ENCODE data around the gene TTC31.
"Not testable (repeated sequence)": the region's sequence is repeated elsewhere in the genome, so short reads cannot be mapped to it uniquely, and the experiment has no call there.

Gene TTC31

DNA sequence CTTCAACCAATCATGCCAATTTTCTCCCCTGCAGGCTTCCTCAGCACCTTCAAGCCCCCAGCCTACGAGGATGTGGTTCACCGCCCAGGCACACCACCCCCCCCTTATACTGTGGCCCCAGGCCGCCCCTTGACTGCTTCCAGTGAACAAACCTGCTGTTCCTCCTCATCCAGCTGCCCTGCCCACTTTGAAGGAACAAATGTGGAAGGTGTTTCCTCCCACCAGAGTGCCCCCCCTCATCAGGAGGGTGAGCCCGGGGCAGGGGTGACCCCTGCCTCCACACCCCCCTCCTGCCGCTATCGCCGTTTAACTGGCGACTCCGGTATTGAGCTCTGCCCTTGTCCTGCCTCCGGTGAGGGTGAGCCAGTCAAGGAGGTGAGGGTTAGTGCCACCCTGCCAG, 22.7 kb upstream of the TTC31 start:
- Mint-ChIP-seq H3K36me3 (ENCODE audit: insufficient read depth) (peaks cover 31% of the 10 kb centered on the region), H3K4me1 (peaks cover 64% of the 10 kb centered on the region), H3K4me3 (peak overlapping the region; percentile 97)
- DNase-seq (ENCODE audit: low spot score in 2 of 2); H3K9me3 Mint-ChIP-seq; H3K27me3 Mint-ChIP-seq; ATAC-seq (replicated peaks; ENCODE audit: extremely low read depth, poor library complexity, severe bottlenecking); H3K27ac Mint-ChIP-seq (ENCODE audit: low read depth): not testable (repeated sequence)

DNA sequence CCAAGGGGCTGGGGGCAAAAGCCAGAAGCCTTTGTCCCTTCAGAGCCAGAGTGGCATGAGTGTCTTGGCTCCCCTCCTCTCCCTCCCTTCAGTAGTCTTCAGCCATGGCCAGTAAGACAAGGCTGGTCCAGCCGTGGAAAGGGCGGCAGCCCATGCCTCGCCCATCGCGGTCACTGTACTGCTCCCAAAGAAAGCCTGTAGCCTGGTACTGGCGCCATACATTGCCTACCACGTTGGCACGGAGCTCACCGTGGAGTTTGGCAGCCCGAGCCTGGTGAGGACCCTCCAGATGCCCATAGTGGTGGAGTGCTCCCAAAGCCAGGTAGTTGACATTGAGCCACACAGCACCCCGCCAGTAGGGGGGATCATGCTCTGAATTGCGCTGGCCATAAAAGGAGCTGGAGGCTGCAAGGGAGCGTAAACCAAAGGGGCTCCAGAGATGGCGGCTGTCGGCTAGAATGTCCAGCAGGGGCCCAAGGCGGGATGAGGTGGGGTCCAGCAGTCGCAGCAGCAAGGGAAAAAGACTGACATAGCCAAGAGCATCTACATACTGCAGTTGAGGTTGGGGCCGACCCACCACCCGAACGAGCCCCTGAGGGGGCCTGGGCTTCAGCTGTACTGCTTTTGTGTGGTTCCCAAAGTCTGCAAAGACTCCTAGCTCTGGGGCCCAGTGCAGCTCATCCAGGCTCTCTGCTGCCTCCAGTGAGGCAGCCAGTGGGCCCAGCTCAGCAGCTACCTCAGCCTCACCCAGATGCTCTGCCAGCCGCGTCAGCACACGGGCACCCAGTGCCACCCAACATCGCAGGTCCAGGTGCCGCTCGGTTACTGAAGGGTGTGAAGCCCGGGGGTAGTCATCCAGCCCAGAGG, 21.5 kb upstream of the TTC31 start:
- no peak overlapping the region for H3K4me3 Mint-ChIP-seq
- DNase-seq (ENCODE audit: low spot score in 2 of 2) (no peak), ATAC-seq (replicated peaks; ENCODE audit: extremely low read depth, poor library complexity, severe bottlenecking) (no peak)
- H3K27me3 Mint-ChIP-seq = no peaks in the 10 kb centered on the region
- no peaks in the 10 kb centered on the region for H3K9me3 Mint-ChIP-seq
- H3K4me1 Mint-ChIP-seq = peaks cover 61% of the 10 kb centered on the region
- peaks cover 34% of the 10 kb centered on the region for H3K36me3 Mint-ChIP-seq (ENCODE audit: insufficient read depth)
- peak overlapping the region; percentile 32 for H3K27ac Mint-ChIP-seq (ENCODE audit: low read depth)

DNA sequence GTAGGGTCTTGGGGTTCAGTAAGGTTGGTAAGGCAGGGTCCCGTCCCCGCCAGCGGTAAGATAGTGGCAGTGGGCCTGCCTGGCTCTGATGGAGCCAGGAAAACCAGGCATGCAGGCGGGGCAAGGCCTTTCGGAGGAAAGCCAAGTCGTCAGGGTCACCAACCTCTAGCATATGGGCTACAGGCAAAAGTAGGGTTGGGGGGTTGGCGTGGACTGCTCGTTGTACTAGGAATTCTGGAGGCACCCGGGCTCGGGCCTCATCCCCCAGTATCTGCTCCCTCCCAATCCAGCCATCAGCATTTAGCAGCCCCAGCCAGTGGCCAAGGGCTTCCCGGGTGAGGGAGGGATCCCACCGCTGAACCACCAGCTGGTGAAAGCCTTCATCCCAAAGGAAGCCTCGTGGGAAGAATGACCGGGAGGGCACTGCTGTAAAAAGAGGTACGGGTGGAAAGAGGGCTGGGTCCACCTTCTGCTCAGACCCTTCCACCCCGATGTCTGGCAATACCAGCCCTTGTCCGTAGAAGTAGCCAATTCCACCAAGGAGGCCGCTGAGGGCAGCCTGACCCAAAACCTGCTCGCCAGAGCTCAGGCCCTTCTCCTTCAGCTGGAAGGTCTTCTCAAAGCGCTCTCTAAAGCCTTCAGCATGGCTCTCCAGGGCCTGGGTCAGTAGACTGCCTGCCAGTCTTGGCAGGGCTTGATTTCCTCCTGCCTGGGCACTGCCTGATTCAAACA, 20.7 kb upstream of the TTC31 start:
- DNase-seq (ENCODE audit: low spot score in 2 of 2) (no peak), ATAC-seq (replicated peaks; ENCODE audit: extremely low read depth, poor library complexity, severe bottlenecking) (no peak)
- Mint-ChIP-seq H3K9me3 (no peaks in the 10 kb centered on the region), H3K4me1 (peaks cover 53% of the 10 kb centered on the region), H3K27ac (ENCODE audit: low read depth) (peak overlapping the region; percentile 32), H3K36me3 (ENCODE audit: insufficient read depth) (peaks cover 30% of the 10 kb centered on the region), H3K4me3 (peak overlapping the region; percentile 50), H3K27me3 (no peaks in the 10 kb centered on the region)

DNA sequence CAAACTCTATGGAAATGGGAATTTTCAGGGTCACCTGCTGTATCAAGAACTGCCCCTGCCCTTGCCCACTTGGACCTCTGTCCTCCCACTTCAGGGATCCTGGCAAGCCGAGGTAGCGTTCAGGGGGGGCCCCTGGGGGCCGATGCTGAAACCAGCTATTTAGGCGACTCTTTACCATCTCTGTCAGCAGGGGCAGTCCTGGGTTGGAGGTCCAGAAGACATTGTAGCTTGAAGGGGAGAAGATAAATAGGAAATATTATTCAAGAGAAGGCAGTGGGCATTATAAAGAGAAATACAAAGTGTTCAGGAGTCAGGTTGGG, 20.1 kb upstream of the TTC31 start:
- peak overlapping the region; percentile 50 for H3K4me3 Mint-ChIP-seq
- DNase-seq (ENCODE audit: low spot score in 2 of 2) (no peak), ATAC-seq (replicated peaks; ENCODE audit: extremely low read depth, poor library complexity, severe bottlenecking) (no peak)
- H3K27ac Mint-ChIP-seq (ENCODE audit: low read depth) = no peak overlapping the region
- peaks cover 26% of the 10 kb centered on the region for H3K36me3 Mint-ChIP-seq (ENCODE audit: insufficient read depth)
- H3K9me3 Mint-ChIP-seq = no peaks in the 10 kb centered on the region
- H3K27me3 Mint-ChIP-seq = no peaks in the 10 kb centered on the region
- peaks cover 47% of the 10 kb centered on the region for H3K4me1 Mint-ChIP-seq

DNA sequence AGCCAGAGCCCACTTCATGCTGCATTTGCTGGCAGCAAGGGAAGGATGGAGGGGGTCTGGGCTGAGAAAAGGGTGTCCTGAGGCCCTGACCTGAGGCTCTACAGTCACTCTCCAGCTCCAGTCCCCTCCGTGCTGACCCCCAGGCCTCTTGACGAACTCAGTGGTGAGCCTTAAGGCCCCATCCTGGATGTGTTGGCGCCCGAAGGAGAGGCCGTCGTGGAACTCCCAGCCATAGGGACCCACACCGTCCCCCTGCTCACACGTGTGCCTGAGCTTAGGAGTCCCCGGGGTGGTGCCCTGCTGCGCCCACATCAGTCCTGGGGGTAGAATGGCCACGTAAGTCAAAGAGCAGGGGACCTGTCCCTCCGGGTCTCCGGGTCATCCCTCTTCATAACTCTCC, 18.5 kb upstream of the TTC31 start:
- DNase-seq (ENCODE audit: low spot score in 2 of 2) (no peak), ATAC-seq (replicated peaks; ENCODE audit: extremely low read depth, poor library complexity, severe bottlenecking) (no peak)
- Mint-ChIP-seq H3K27me3 (no peaks in the 10 kb centered on the region), H3K4me1 (peaks cover 32% of the 10 kb centered on the region), H3K4me3 (peak overlapping the region; percentile 96), H3K27ac (ENCODE audit: low read depth) (peak overlapping the region; percentile 98), H3K36me3 (ENCODE audit: insufficient read depth) (peaks cover 18% of the 10 kb centered on the region), H3K9me3 (no peaks in the 10 kb centered on the region)

DNA sequence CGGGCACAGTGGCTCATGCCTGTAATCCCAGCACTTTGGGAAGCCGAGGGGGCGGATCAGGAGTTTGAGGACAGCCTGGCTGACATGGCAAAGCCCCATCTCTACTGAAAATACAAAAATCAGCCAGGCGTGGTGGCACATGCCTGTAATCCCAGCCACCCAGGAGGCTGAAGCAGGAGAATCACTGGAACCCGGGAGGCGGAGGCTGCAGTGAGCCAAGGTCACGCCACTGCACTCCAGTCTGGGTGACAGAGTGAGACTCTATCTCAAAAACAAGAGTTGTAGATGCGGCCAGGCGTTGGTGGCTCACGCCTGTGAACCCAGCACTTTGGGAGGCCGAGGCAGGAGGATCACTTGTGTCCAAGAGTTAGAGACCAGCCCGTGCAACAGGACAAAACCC, 12.1 kb upstream of the TTC31 start:
- H3K9me3 Mint-ChIP-seq; DNase-seq (ENCODE audit: low spot score in 2 of 2); ATAC-seq (replicated peaks; ENCODE audit: extremely low read depth, poor library complexity, severe bottlenecking); H3K27me3 Mint-ChIP-seq: not testable (repeated sequence)
- H3K4me1 Mint-ChIP-seq = peaks cover 27% of the 10 kb centered on the region
- H3K36me3 Mint-ChIP-seq (ENCODE audit: insufficient read depth) = peaks cover 32% of the 10 kb centered on the region
- H3K27ac Mint-ChIP-seq (ENCODE audit: low read depth) = peak overlapping the region; percentile 93
- peak overlapping the region; percentile 45 for H3K4me3 Mint-ChIP-seq

DNA sequence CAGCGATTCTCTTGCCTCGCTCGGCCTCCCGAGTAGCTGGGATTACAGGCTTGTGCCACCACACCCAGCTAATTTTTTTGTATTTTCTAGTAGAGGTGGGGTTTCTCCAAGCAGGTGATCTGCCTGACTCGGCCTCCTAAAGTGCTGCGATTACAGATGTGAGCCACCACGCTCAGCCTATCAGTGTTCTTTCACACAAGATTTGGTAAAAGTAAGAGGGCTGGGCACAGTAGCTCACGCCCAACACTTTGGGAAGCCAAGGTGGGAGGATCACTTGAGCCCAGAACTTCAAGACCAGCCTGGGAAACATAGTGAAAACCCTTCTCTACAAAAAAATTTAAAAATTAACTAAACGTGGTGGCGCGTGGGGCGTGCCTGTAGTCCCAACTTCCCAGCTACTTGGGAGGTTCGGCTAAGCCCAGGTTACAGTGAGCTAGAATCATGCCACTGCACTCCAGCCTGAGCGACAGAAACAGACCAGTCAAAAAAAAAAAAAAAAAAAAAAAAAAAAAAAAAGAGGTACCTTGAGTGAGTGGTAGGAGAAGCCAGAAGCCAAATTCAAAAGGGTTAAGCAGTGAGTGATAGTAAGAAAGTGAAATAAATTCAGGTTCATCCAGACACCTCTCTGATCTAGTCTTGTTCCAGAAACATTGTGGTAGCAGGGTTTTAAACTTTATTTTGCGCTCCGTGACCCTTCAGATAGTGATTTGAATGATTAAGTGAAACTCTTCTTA, 11.4 kb upstream of the TTC31 start:
- ATAC-seq (replicated peaks; ENCODE audit: extremely low read depth, poor library complexity, severe bottlenecking) = no peak
- Mint-ChIP-seq H3K27me3 (no peaks in the 10 kb centered on the region), H3K27ac (ENCODE audit: low read depth) (peak overlapping the region; percentile 97), H3K9me3 (no peaks in the 10 kb centered on the region), H3K36me3 (ENCODE audit: insufficient read depth) (peaks cover 28% of the 10 kb centered on the region), H3K4me3 (peak overlapping the region; percentile 97), H3K4me1 (peaks cover 24% of the 10 kb centered on the region)
- no peak for DNase-seq (ENCODE audit: low spot score in 2 of 2)

DNA sequence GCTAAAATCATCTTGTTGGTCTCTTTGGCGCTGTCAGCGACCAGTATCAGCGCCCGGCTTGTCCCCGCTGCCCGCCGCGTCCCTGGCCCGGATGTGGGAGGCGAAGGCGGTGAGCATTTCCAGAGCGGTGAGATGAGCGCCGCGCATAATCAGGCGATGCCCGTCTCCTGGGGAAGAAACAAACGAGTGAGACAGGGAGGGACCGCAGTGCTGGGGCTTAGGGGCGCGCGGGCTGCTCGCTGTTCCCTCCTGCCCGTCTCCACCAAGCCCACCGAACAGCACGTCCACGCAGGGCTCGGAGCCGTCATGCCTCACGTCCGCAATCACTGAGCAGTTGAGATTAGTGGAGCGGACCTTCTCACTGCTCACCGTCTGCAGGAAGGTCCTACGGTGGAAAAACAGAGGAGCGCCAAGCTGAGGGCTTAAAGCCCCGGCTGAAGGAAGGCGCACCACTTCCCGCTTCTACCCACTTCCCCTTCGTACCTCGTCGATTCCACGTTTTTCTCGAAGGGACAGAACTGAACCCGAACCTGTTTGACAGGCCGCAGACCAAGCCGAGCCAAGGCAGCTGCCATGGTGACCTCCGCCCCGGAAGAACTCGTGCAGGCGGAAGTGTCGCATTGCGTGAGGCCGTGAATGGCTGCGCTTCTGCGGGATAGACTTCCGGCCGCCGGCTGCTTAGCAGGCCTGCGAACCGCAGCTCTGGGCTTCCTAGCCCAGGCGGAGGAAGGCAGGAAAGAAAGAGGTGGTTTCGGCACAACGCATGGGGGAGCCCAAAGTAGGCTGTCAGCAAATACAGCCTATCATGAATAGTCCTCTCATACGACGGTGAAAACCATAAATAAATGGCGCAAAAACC, 10.6 kb upstream of the TTC31 start, which contains the start of gene MRPL53:
MRPL53 (minus strand) TSS at position 595 of the 859 bp plus-strand sequence; CDS start at position 575, 20 bp downstream.
- ATAC-seq (replicated peaks; ENCODE audit: extremely low read depth, poor library complexity, severe bottlenecking) (peak; percentile 96), DNase-seq (ENCODE audit: low spot score in 2 of 2) (peak; percentile 93 to 98)
- H3K4me1 Mint-ChIP-seq = peaks cover 24% of the 10 kb centered on the region
- peak within 1 kb of the TSS; percentile 97 for H3K4me3 Mint-ChIP-seq
- peak within 1 kb of the TSS; percentile 97 for H3K27ac Mint-ChIP-seq (ENCODE audit: low read depth)
- peaks cover 29% of the 10 kb centered on the region for H3K36me3 Mint-ChIP-seq (ENCODE audit: insufficient read depth)
- no peaks in the 10 kb centered on the region for H3K9me3 Mint-ChIP-seq
- no peaks in the 10 kb centered on the region for H3K27me3 Mint-ChIP-seq

DNA sequence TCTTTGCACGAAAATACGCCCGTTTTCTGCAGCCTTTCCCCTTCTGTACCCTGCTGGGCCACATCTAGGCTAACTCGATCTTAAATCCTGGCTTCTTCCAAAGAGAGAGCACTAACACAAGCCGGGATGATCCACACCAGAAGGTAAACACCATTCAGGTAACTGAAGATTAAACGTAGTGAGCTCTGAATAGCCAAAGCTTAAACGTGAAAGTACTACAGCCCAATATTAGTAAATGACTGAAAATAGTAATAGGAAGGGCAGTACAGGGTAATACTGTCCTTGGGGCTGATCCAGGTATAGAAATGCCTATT, 10.0 kb upstream of the TTC31 start:
- H3K36me3 Mint-ChIP-seq (ENCODE audit: insufficient read depth) = peaks cover 30% of the 10 kb centered on the region
- peak overlapping the region; percentile 97 for H3K27ac Mint-ChIP-seq (ENCODE audit: low read depth)
- ATAC-seq (replicated peaks; ENCODE audit: extremely low read depth, poor library complexity, severe bottlenecking) = no peak
- H3K9me3 Mint-ChIP-seq = no peaks in the 10 kb centered on the region
- H3K27me3 Mint-ChIP-seq = no peaks in the 10 kb centered on the region
- peak overlapping the region; percentile 97 for H3K4me3 Mint-ChIP-seq
- peaks cover 24% of the 10 kb centered on the region for H3K4me1 Mint-ChIP-seq
- DNase-seq (ENCODE audit: low spot score in 2 of 2) = no peak

DNA sequence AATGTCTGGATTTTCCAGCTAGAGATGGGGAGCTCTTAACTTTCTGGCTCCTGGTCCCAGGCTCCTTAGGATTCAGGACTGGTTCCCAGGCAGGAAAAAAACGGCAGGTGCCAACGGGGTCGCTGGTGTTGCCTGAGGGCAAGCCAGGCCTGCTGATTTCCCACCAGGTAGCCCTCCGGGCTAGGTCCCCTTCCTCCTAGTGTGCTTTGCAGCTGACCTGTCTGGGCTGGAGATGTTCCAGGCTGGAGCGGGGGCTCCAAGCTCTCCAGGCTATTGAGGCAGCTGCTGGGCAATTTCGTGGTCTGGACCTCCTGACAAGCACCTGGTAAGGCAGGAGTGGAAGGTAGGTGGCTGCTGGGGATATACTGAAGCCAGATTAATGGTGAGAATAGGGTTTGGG, 8.4 kb upstream of the TTC31 start:
- Mint-ChIP-seq H3K27ac (ENCODE audit: low read depth) (peak overlapping the region; percentile 61), H3K4me1 (peaks cover 29% of the 10 kb centered on the region), H3K27me3 (no peaks in the 10 kb centered on the region), H3K9me3 (no peaks in the 10 kb centered on the region), H3K4me3 (peak overlapping the region; percentile 7), H3K36me3 (ENCODE audit: insufficient read depth) (peaks cover 34% of the 10 kb centered on the region)
- ATAC-seq (replicated peaks; ENCODE audit: extremely low read depth, poor library complexity, severe bottlenecking) (no peak), DNase-seq (ENCODE audit: low spot score in 2 of 2) (no peak)

DNA sequence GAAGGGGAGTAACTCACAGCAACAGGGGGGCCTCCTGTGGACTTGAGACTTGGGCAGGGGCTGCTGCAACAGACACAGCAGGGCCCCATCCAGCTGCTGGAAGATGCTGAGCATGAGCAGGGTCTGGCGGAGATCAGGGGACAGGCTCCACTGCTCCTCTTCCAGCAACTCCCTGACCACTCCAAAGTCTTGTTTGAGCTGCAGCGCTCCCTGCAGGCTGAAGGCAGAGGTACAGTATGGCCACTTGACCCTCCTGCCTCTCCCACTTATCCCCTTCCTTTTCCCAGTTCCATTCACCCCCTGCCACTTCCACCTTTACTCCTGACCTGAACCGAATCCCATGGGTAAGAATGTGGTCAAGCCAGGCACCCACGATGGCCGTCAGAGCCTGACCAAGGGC, 8.0 kb upstream of the TTC31 start:
- no peak overlapping the region for H3K27ac Mint-ChIP-seq (ENCODE audit: low read depth)
- H3K27me3 Mint-ChIP-seq = no peaks in the 10 kb centered on the region
- H3K4me3 Mint-ChIP-seq = no peak overlapping the region
- H3K9me3 Mint-ChIP-seq = no peaks in the 10 kb centered on the region
- peaks cover 29% of the 10 kb centered on the region for H3K4me1 Mint-ChIP-seq
- H3K36me3 Mint-ChIP-seq (ENCODE audit: insufficient read depth) = peaks cover 36% of the 10 kb centered on the region
- DNase-seq (ENCODE audit: low spot score in 2 of 2) = no peak
- no peak for ATAC-seq (replicated peaks; ENCODE audit: extremely low read depth, poor library complexity, severe bottlenecking)

DNA sequence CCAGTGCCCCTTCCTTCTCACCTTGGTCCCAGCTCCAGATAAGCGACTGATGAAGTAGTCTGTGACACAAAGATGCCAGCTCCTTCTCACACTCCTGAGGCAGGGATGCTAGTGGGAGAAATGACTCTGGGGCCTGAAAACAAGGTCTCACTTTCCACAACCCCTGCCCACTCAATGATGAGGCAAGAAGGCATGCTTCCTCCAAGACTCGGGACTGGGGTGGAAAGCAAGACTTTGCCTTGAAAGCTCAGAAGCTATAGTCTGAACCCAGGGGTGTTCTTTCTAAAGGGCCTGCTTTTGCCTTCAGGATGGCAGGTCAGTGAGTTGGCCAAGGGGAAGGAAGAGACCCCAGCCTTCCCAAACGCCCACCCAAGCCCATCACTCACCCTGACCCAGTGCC, 1.4 kb upstream of the TTC31 start:
- ATAC-seq (replicated peaks; ENCODE audit: extremely low read depth, poor library complexity, severe bottlenecking) (no peak), DNase-seq (ENCODE audit: low spot score in 2 of 2) (no peak)
- Mint-ChIP-seq H3K9me3 (no peaks in the 10 kb centered on the region), H3K36me3 (ENCODE audit: insufficient read depth) (peaks cover 29% of the 10 kb centered on the region), H3K4me3 (peak overlapping the region; percentile 94), H3K4me1 (peaks cover 28% of the 10 kb centered on the region), H3K27ac (ENCODE audit: low read depth) (no peak overlapping the region), H3K27me3 (no peaks in the 10 kb centered on the region)

Measured in central memory CD8-positive, alpha-beta T cell (primary cell).